HEK293 (cell line): ENCODE results near the gene MAZ.

Experiments used
- CTCF ChIP-seq: fragments of 450-650 bp; formaldehyde crosslinking; IDR thresholded peaks from 2 replicates; pipeline ENCODE4 v1.5.1; 2016; ENCODE audit warnings: missing biosample characterization, missing genetic modification characterization
- INSM2 ChIP-seq: fragments of 450-650 bp; formaldehyde crosslinking; IDR thresholded peaks from 2 replicates; pipeline ENCODE4 v1.5.1; 2016; ENCODE audit warnings: missing biosample characterization, missing genetic modification characterization
- ZNF155 ChIP-seq: fragments of 450-650 bp; formaldehyde crosslinking; IDR thresholded peaks from 2 replicates; pipeline ENCODE4 v1.5.1; 2016; ENCODE audit warnings: missing biosample characterization, missing genetic modification characterization
- ZNF830 ChIP-seq: fragments of 450-650 bp; IDR thresholded peaks from 2 replicates; pipeline ENCODE4 v1.5.0; 2018; ENCODE audit warnings: missing biosample characterization, missing genetic modification characterization, low read depth, mild to moderate bottlenecking, moderate library complexity
- TF ChIP-seq, protein P1 (sequence below): fragments of 450-650 bp; formaldehyde crosslinking; IDR thresholded peaks from 2 replicates; pipeline ENCODE4 v1.5.1; 2017; ENCODE audit warnings: missing biosample characterization, missing genetic modification characterization

GRCh38 chr16:29770250-29770929 lies 35.9 kb upstream of the MAZ start:
- no peak for TF ChIP-seq CTCF (tag by site-specific recombination)
- no peak for TF ChIP-seq ZNF830
- no peak for TF ChIP-seq INSM2 (tag by site-specific recombination)
- TF ChIP-seq, protein P1, sequence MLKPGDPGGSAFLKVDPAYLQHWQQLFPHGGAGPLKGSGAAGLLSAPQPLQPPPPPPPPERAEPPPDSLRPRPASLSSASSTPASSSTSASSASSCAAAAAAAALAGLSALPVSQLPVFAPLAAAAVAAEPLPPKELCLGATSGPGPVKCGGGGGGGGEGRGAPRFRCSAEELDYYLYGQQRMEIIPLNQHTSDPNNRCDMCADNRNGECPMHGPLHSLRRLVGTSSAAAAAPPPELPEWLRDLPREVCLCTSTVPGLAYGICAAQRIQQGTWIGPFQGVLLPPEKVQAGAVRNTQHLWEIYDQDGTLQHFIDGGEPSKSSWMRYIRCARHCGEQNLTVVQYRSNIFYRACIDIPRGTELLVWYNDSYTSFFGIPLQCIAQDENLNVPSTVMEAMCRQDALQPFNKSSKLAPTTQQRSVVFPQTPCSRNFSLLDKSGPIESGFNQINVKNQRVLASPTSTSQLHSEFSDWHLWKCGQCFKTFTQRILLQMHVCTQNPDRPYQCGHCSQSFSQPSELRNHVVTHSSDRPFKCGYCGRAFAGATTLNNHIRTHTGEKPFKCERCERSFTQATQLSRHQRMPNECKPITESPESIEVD: no peak
- no peak for TF ChIP-seq ZNF155 (tag by site-specific recombination)
